ENCODE measurements around the gene TP53.
"Not testable (repeated sequence)": the region's sequence is repeated elsewhere in the genome, so short reads cannot be mapped to it uniquely, and the experiment has no call there.

TP53 gene

GRCh38 chr17:7673239-7673638 lies 14.1 kb downstream of the TP53 start:
- DNase-seq = no peak

GRCh38 chr17:7668482-7668881 lies 18.8 kb downstream of the TP53 start:
- DNase-seq = no peak

- no peak for DNase-seq
Observed at GRCh38 chr17:7667656-7668406, 19.5 kb downstream of the TP53 start.

DNA sequence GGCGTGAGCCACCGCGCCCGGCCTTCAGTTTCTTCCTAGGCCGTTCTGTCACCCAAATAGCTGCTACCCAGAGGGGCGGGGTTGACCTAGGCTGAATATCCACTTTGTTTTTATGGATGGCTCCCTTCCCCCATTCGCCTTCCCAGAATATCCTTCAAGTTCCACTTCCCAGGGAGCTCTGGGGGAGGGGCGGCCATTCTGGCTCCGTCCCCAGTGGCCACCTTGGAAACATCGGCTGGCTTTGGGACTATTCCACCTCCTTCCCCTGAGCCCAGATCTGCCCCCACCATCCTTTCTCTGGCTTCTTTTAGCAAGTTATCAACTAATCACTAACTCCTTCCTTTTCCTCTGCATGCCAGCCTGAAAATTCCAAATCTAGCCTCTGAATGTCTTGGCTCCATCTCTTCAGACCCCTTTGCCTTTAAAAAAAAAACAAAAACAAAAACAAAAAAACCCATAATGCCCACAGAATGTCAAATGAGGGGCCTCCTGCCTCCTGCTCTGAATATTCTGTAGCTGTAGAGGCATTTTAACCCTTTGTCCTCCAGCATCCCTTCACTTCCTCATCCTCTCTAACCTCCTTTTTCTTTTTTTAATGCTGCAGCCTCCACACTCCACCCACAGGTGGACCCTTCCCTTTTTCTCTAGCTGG lies 30.2 kb downstream of the TP53 start:
- DNase-seq = no peak

- DNase-seq = no peak
Observed at GRCh38 chr17:7655541-7655840, 31.8 kb downstream of the TP53 start.

- DNase-seq = peak; percentile 56
Observed at GRCh38 chr17:7654832-7655540, 32.3 kb downstream of the TP53 start.

- no peak for DNase-seq
Observed at GRCh38 chr17:7652388-7653356, 34.6 kb downstream of the TP53 start.

- DNase-seq = no peak
Observed at GRCh38 chr17:7651665-7652387, 35.5 kb downstream of the TP53 start.

DNA sequence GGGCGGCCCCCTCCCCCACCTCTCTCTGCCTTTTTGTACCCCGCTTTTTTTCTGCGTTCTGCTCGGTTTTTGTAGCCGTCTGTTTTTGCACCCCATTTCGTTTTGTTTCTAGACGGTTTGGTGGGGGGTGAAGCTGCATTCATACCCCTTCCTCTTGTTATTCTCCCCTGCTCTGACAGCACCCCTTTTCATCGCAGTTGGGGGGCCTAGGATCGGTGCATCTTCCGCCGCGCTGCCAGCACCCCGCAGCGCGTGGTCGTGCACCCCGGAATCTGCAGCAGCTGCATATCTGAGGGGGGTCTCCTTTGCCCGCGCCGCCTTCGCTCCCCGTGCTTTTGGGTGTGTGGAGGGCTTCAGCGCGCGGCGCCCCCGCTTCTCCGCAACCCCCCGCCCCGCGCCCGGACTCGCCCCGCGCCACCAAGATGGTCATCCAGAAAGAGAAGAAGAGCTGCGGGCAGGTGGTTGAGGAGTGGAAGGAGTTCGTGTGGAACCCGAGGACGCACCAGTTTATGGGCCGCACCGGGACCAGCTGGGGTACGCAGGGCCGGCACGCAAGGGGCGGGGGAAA lies 36.1 kb downstream of the TP53 start:
- DNase-seq = no peak

- no peak for DNase-seq
Observed at GRCh38 chr17:7650509-7651096, 36.7 kb downstream of the TP53 start, which contains the start of gene ATP1B2. ATP1B2 (plus strand) TSS chr17:7650926; CDS start chr17:7651519, 593 bp downstream.

DNA sequence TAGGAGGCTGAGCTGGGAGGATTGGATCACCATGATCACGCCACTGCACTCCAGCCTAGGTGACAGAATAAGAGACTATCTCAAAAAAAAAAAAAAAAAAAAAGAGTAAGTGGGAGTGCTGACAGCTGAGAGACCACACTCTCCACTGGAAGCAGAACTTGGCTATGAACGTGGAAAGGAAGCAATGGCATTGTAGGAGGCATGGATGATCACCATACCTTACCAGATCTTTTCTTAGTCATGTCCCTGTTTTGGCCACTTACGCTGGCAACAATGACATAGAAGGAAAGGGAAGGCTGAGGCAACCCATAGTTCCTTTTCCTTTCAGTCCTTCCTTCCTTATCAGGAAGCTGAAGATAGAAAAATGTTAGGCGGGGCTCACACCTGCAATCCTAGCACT lies 40.3 kb downstream of the TP53 start:
- DNase-seq = no peak

- no peak for DNase-seq
Observed at GRCh38 chr17:7646457-7646856, 40.8 kb downstream of the TP53 start.

GRCh38 chr17:7644775-7645174 lies 42.5 kb downstream of the TP53 start:
- no peak for DNase-seq

DNA sequence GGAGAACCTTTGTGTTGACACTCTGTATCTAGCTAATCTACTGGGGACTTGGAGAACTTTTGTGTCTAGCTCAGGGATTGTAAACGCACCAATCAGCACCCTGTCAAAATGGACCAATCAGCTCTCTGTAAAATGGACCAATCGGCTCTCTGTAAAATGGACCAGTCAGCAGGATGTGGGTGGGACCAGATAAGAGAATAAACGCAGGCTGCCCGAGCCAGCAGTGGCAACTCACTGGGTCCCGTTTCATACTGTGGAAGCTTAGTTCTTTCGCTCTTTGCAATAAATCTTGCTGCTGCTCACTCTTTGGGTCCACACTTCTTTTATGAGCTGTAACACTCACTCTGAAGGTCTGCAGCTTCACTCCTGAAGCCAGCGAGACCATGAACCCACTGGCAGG lies 45.7 kb downstream of the TP53 start:
- not testable (repeated sequence) for DNase-seq

GRCh38 chr17:7640783-7641182 lies 46.5 kb downstream of the TP53 start:
- DNase-seq = no peak

DNA sequence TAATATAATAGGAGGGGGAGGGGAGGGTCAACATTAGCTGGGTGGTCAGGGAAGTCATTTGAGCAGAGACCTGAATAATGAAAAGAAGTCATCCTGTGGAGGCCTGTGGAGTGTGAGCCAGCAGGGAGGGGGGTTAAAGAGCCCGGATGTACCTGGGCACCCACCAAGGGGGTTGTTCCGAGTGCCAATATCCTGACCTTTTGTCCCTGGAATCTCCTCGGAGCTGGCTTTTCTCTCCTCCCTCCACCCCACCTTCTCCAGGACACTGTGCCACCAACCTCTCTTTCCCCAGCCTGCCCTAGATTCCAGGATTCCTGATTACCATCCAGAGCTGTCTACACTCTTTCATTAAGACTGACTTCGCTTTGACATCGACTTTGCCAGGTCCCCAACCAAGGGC lies 51.1 kb downstream of the TP53 start:
- no peak for DNase-seq

DNA sequence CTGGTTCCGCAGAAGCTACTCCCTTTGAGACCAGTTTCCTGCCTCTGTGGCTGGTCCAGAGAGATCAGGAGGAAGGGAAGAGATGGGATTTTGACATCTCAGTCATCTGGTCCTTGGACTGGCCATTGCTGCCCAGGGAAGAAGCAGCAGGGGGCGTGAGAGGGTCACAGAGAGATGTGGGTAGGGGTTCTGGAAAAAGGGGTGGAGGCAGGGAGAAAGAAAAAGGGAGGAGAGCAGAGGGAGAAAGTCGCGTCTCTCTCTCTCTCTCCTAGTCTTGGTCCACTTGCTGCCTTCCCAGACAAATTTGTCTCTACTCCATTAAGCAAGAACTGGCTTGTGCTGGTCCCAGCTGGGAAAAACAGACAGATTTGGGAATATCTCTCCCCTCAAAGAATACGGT lies 52.9 kb downstream of the TP53 start:
- peak; percentile 48 for DNase-seq

GRCh38 chr17:7633093-7633492 lies 54.2 kb downstream of the TP53 start:
- no peak for DNase-seq

DNA sequence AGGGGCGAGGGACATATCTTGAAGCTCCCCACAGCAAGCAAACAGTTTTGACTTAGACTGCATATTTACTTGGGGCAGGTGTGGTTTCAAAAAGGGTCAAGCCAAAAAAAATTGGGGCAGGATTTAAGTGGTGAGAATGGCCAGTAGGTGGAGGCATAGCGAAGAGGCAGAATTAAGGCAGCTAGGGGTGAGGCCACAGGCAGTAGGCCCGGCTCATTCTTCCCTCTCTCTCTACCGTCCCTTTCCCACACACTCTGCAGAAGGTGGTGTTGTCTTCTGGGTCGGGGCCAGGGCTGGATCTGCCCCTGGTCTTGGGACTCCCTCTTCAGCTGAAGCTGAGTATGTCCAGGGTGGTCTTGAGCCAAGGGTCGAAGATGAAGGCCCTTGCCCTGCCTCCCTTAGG lies 54.8 kb downstream of the TP53 start:
- peak; percentile 58 for DNase-seq

DNA sequence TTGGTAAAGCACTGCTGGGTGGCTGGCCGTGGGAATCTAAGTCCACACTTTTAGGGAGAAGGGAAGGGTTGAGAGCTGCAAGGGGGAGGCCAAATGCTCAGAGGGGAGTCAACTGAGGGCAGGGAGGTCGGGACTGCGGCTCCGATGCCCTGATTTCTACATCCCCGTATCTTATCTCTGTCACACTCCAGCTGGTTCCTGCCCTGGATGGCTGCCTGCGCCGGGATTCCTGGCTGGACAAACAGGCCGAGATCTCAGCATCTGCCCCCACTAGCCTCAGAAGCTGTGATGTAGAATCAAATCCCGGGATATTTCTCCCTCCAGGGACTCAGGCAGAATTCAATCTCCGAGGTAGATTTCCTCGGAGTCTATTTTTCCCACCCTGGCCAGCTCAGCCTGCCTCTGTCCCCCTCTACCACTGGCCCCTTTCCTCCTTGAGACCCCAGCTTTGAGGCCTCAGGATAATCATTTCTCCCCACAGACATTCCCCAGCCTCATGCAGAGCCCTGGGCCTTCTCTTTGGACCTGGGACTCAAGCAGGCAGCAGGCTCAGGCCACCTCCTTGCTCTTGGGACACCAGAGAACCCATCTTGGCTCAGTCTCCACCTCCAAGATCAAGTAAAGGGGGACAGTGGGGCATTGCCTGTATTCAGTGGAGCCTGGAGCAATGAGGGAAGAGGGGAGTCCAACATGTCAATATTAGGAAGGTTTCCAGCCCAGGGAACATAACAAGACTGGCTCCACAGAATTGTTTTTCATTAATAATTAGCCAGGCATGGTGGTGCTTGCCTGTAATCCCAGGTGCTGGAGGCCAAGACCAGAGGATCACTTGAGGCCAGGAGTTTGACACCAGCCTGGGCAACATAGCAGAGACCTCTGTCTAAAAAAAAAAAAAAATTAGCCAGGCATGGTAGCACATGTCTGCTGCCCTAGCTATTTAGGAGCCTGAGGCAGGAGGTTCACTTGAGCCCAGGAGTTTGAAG lies 55.6 kb downstream of the TP53 start:
- DNase-seq = no peak
